HG02759 (cell line): ENCODE results near the gene SSC5D.
"Not testable (repeated sequence)": the region's sequence is repeated elsewhere in the genome, so short reads cannot be mapped to it uniquely, and the experiment has no call there.

Source experiments
- ATAC-seq: cut with Tn5 transposase; IDR thresholded peaks from one replicate; pipeline ENCODE4 v1.9.1; 2021; ENCODE audit warnings: mild to moderate bottlenecking, moderate library complexity; ENCODE audit not compliant: unreplicated experiment

SSC5D gene

GRCh38 chr19:55502197-55502952 is 14.1 kb downstream of the SSC5D start:
- no peak for ATAC-seq

GRCh38 chr19:55503157-55503501 is 14.9 kb downstream of the SSC5D start:
- no peak for ATAC-seq

- peak; percentile 97 for ATAC-seq
These were observed 15.4 kb downstream of the SSC5D start for GRCh38 chr19:55503502-55504251.

DNA sequence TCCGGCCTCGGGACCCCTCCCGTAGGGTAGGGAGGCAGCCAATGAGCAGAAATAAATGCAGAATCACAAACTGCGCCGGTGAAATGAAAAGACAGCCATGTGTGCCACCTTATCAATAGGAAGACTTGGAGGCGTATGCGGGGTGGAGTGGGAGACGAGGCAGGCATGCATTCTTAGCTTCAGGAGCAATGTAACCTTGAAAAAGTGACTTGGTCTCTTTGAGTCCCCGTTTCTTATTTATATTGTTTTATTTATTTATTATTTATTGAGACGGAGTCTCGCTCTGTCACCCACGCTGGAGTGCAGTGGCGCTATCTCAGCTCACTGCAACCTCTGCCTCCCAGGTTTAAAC is 16.0 kb downstream of the SSC5D start:
- no peak for ATAC-seq

- no peak for ATAC-seq
These were observed 16.7 kb downstream of the SSC5D start for GRCh38 chr19:55504981-55505380.

- ATAC-seq, result no peak
These were observed 19.9 kb downstream of the SSC5D start for GRCh38 chr19:55508120-55508519.

DNA sequence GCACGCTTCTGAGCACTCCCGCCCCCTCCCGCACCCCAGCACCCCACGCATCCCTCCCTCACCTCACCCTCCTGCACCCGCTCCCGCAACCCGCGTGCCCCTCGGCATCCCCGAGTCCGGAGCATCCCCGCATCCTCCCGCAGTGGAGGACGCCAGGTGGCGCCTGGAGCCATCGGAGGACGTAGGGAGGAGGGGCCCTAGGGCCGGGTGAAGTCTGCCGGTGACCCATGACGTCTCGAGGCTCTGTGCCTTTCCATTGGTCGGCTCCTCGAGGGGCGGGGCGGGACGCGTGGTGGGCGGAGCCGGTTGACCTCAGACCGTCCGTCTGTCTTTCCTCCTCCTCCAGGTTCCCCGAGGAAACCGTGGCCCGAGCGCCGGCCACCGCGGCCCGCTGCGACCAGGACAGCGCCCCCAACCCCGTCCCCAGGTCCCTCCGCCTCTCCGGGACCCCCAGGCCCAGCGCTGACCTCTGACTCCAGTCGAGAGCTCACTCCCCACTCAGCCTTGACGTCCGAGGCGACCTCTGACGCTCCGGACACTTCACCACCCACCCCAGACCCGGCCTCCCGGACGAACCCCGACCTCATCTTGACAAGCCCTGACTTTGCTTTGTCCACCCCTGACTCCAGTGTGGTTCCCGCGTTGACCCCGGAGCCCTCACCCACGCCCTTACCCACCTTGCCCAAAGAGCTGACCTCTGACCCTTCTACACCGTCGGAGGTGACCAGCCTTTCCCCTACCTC is 28.8 kb downstream of the SSC5D start:
- ATAC-seq, result peak; percentile 98

- ATAC-seq, result no peak
These were observed 31.4 kb downstream of the SSC5D start for GRCh38 chr19:55519451-55520311.

GRCh38 chr19:55520691-55521292 is 32.6 kb downstream of the SSC5D start:
- ATAC-seq, result no peak

- ATAC-seq, result no peak
These were observed 37.3 kb downstream of the SSC5D start for GRCh38 chr19:55525289-55526101.

- no peak for ATAC-seq
These were observed 38.3 kb downstream of the SSC5D start for GRCh38 chr19:55526216-55527196.

- no peak for ATAC-seq
These were observed 39.2 kb downstream of the SSC5D start for GRCh38 chr19:55527197-55528029.

DNA sequence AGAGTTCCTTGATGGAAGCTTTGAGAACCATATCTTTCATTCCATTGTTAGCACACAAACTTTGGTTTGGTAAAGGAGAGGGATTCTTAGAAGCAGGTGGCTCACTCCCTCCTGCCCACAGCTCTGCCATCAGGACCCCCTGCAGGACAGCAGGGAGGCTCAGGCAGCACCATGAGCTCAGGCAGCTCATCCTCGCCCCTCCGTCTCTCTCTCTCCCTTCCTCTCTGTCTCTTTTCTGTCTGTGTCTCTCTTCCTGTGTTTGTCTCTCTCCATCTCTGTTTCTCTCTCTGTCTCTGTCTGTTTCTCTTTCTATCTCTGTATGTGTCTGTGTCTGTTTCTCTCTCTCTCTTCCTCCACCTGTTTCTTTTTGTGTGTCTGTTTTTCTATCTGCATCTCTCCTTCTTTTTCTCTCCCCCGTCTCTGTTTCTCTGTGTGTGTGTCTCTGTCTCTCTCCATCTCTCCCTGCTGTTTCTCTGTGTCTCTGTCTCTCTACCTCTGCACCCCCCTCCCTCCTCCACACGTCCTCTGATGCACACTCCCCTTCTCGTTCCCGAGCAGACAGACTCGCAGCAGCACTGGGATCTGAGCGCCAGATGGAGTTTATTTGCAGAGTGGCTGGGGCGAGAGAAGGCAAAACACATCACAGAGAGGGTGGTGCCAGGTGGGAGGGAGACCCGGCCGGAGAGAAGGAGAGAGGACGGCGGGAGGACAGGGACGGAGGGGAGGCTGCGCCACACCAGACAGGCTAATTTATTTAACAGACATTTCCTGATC is 40.0 kb downstream of the SSC5D start:
- ATAC-seq, result no peak

GRCh38 chr19:55529636-55530234 is 41.5 kb downstream of the SSC5D start:
- no peak for ATAC-seq

- ATAC-seq, result no peak
These were observed 42.8 kb downstream of the SSC5D start for GRCh38 chr19:55530996-55531395.

DNA sequence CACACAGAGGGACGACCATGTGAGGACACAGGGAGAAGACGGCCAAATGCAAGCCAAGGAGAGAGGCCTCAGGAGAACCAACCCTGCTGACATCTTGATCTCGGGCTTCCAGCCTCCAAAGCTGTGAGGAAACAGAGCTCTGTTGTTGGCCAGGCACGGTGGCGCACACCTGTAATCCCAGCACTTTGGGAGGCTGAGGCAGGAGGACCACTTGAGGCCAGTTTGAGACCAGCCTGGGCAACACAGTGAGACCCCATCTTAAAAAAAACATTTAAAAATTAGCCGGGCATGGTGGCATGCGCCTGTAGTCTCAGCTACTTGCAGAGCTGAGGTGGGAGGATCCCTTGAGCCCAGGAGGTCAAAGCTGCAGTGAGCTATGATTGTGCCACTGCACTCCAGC is 46.0 kb downstream of the SSC5D start:
- ATAC-seq, result not testable (repeated sequence)
